PFSK-1 (cell line): ENCODE measurements around the gene RPS6KA5.

ENCODE experiments used
- FOXP2 ChIP-seq: optimal IDR thresholded peaks from 2 replicates; pipeline ENCODE3; 2011; ENCODE audit warnings: borderline replicate concordance, control low read depth, inconsistent platforms; ENCODE audit not compliant: insufficient read depth; ENCODE audit errors: extremely low read length, extremely low read depth
- POLR2AphosphoS5 ChIP-seq: IDR thresholded peaks from 2 replicates; pipeline ENCODE4 v1.6.1; 2012; ENCODE audit warnings: low read depth, mild to moderate bottlenecking, control low read depth, low read length, moderate library complexity
- REST ChIP-seq, 2 experiments: IDR thresholded peaks; 2 replicates each; pipeline versions ENCODE4 v1.6.1 to v1.8.0; 2011 to 2012; ENCODE audit warnings: low read depth in 2 of 2, low read length in 2 of 2, control low read depth in 1 of 2, inconsistent platforms in 1 of 2, mild to moderate bottlenecking in 1 of 2, moderate library complexity in 1 of 2; ENCODE audit not compliant: insufficient read depth in 1 of 2
- SIN3A ChIP-seq: IDR thresholded peaks from 2 replicates; pipeline ENCODE4 v1.6.1; 2012; ENCODE audit warnings: mild to moderate bottlenecking, low read length, moderate library complexity, borderline replicate concordance; ENCODE audit not compliant: insufficient read depth
- TAF1 ChIP-seq: IDR thresholded peaks from 2 replicates; pipeline ENCODE4 v1.6.1; 2012; ENCODE audit warnings: low read length, control low read depth, borderline replicate concordance; ENCODE audit not compliant: insufficient read depth

Gene RPS6KA5

GRCh38 chr14:91035855-91036254, 24.6 kb downstream of the RPS6KA5 start:
- no peak for TF ChIP-seq REST (IDR thresholded peaks at IDR 0.05; ENCODE audit: insufficient read depth in 1 of 2, low read depth in 2 of 2, low read length in 2 of 2)
- TF ChIP-seq TAF1: no peak
- no peak for TF ChIP-seq FOXP2
- TF ChIP-seq POLR2AphosphoS5: no peak
- TF ChIP-seq SIN3A: no peak

GRCh38 chr14:91032248-91032647, 28.2 kb downstream of the RPS6KA5 start:
- TF ChIP-seq SIN3A (no peak), POLR2AphosphoS5 (no peak), TAF1 (no peak), REST (IDR thresholded peaks at IDR 0.05; ENCODE audit: insufficient read depth in 1 of 2, low read depth in 2 of 2, low read length in 2 of 2) (no peak), FOXP2 (no peak)

GRCh38 chr14:91031666-91032065, 28.8 kb downstream of the RPS6KA5 start:
- TF ChIP-seq FOXP2 (no peak), REST (IDR thresholded peaks at IDR 0.05; ENCODE audit: insufficient read depth in 1 of 2, low read depth in 2 of 2, low read length in 2 of 2) (no peak), TAF1 (no peak), POLR2AphosphoS5 (no peak), SIN3A (no peak)

- TF ChIP-seq REST (IDR thresholded peaks at IDR 0.05; ENCODE audit: insufficient read depth in 1 of 2, low read depth in 2 of 2, low read length in 2 of 2) (no peak), TAF1 (no peak)
Measured at GRCh38 chr14:91029456-91030217, 30.8 kb downstream of the RPS6KA5 start.

GRCh38 chr14:91027561-91027960, 32.9 kb downstream of the RPS6KA5 start:
- TF ChIP-seq POLR2AphosphoS5 (no peak), TAF1 (no peak), SIN3A (no peak), REST (IDR thresholded peaks at IDR 0.05; ENCODE audit: insufficient read depth in 1 of 2, low read depth in 2 of 2, low read length in 2 of 2) (no peak), FOXP2 (no peak)
